ENCODE data around the gene UNC79.
"Not testable (repeated sequence)": the region's sequence is repeated elsewhere in the genome, so short reads cannot be mapped to it uniquely, and the experiment has no call there.

Gene UNC79

DNA sequence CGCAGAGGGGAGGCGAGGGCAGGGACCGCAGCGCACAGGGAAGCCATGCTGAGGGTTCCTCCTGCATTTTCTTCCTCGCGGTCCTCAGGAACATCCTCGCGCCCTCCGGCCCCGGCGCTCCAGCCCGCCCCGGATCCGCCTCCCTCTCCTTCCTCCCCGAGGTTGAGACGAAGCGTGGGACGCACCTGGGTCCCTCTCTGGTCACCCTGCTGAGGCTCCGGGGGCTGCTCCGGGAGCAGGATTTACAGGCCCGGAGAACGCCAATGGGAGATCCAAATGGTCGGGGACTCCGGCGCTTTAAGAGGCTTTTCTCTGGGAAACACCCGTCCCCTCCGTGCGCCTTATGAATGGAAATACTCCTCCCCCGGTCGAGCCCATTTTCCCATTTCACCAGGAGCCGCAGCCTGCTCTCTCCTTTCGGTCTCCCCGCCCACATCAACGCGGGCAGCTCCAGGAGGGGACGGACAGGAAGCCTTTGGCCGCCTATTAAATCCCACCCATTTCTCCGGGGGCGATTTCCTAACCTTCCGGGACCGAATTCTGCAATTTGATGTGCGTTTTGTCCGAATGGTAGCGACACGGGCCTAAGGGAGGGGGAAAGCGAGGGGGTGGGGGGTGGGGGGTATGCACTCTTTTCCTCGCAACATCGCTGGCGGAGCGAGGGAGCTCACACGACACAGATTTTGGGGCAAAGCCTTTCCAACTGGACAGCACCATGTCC is at the start of gene UNC79:
UNC79 (plus strand) TSS at position 625 of the 721 bp plus-strand sequence; CDS start at position 716, 91 bp downstream.
- DNase-seq (ENCODE audit: low read depth) = peak; percentile 30
- H3K4me3 ChIP-seq (replicated peaks; ENCODE audit: low read depth, low read length) = peak within 1 kb of the TSS; percentile 37
- TF ChIP-seq, protein P1, sequence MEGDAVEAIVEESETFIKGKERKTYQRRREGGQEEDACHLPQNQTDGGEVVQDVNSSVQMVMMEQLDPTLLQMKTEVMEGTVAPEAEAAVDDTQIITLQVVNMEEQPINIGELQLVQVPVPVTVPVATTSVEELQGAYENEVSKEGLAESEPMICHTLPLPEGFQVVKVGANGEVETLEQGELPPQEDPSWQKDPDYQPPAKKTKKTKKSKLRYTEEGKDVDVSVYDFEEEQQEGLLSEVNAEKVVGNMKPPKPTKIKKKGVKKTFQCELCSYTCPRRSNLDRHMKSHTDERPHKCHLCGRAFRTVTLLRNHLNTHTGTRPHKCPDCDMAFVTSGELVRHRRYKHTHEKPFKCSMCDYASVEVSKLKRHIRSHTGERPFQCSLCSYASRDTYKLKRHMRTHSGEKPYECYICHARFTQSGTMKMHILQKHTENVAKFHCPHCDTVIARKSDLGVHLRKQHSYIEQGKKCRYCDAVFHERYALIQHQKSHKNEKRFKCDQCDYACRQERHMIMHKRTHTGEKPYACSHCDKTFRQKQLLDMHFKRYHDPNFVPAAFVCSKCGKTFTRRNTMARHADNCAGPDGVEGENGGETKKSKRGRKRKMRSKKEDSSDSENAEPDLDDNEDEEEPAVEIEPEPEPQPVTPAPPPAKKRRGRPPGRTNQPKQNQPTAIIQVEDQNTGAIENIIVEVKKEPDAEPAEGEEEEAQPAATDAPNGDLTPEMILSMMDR (IDR thresholded peaks at IDR 0.05; ENCODE audit: low read length, missing control alignments) = no peak

DNA sequence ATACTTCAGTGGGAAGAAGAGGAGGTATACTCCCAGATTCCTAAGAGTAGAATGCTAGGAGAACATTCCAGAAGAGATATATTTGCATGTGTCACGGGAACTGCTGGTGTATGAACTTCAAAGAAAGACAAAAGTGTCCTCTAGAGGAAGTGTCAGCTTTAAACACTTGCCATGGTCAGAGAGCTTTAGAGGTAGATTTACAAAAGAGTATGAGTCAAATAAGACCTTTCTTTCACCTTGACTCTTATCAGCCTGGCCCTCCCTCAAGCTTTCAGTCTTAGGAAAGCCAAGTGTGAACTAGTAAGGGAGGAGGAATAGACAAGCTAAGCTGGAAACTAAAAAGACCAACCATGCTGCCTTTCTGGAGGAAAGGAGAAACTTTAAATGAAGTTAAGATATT is 49.1 kb upstream of the UNC79 start:
- no peak for DNase-seq (ENCODE audit: low read depth)
- TF ChIP-seq, protein P1 (IDR thresholded peaks at IDR 0.05; ENCODE audit: low read length, missing control alignments) = no peak
- no peak overlapping the region for H3K4me3 ChIP-seq (replicated peaks; ENCODE audit: low read depth, low read length)

DNA sequence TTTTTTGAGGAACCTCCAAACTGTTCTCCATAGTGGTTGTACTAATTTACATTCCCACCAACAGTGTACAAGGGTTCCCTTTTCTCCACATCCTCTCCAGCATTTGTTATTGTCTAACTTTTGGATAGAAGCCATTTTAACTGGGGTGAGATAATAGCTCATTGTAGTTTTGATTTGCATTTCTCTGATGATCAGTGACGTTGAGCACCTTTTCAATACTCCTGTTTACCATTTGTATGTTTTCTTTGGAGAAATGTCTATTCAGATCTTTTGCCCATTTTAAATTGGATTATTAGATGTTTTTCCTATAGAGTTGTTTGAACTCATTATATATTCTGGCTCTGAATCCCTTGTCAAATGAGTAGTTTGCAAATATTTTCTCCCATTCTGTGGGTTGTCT is 46.5 kb upstream of the UNC79 start:
- not testable (repeated sequence) for DNase-seq (ENCODE audit: low read depth); H3K4me3 ChIP-seq (replicated peaks; ENCODE audit: low read depth, low read length)

DNA sequence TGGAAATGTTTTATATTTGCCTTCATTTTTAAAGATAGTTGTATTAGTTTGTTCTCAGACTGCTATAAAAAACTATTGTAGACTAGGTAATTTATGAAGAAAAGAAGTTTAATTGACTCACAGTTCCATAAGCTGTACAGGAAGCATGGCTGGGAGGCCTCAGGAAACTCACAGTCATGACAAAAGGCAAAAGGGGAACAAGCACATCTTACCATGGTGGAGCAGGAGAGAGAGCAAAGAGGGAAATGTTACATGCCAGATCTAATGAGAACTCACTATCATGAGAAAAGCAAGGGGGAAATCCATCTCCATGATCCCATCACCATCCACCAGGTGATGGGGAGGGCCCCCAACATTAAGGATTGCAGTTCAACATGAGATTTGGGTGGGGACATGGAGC is 35.5 kb upstream of the UNC79 start:
- no peak for DNase-seq (ENCODE audit: low read depth)
- H3K4me3 ChIP-seq (replicated peaks; ENCODE audit: low read depth, low read length) = no peak overlapping the region
- TF ChIP-seq, protein P1 (IDR thresholded peaks at IDR 0.05; ENCODE audit: low read length, missing control alignments) = no peak

DNA sequence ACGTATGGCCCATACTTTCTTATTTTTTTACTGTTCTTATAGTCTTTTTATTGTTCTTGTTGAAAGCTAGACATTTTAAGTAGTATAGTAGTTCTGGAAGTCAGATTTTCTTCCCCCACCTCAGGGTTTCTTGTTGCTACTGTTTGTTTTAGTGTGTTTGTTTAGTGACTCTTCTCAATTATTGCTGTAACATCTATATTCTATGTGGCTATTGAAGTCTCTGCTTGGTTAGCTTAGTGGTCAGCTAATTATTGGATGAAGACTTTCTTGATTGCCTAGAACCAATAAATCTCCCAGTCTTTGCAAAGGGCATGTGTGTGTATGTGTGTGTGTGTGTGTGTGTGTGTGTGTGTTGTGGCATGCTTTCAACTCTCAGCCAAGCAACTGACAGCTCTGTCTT is 34.3 kb upstream of the UNC79 start:
- H3K4me3 ChIP-seq (replicated peaks; ENCODE audit: low read depth, low read length) = no peak overlapping the region
- DNase-seq (ENCODE audit: low read depth) = no peak
- TF ChIP-seq, protein P1 (IDR thresholded peaks at IDR 0.05; ENCODE audit: low read length, missing control alignments) = no peak

DNA sequence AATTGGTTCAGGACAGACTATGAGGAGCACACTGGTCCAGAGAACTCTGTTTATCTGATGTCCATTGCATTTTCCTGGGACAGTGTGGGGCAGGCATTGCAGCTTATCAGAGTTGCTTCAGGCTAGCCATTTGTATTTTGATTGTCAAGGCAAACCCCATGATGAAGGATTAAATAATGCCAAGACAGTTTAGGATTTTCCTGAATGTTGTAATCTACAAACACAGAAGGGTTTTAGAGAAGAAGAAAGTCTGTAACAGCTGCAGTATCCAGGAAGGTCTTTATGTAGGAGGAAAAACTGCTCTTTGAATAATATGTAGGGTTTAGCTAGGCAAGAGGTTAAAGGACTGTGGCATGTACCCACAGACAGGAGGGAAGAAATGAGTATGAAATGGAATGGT is 32.2 kb upstream of the UNC79 start:
- TF ChIP-seq, protein P1 (IDR thresholded peaks at IDR 0.05; ENCODE audit: low read length, missing control alignments) = no peak
- DNase-seq (ENCODE audit: low read depth) = no peak
- H3K4me3 ChIP-seq (replicated peaks; ENCODE audit: low read depth, low read length) = no peak overlapping the region

DNA sequence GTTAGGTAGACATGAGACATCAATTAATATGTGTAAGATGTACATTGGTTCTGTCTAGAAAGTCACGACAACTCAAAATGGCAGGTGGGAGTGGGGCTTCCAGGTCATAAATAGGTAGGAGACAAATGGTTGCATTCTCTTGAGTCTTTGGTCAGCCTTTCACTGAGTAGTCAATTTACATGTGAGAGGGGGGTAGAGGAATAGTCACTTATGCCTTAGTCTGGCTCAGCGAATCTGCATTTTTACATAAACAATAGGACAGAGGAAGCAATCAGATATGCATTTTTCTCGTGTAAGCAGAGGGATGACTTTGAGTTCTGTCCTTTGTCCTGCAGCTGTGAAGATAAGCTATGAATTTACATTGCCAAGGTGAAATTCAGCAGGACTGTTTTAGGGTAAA is 27.8 kb upstream of the UNC79 start:
- no peak overlapping the region for H3K4me3 ChIP-seq (replicated peaks; ENCODE audit: low read depth, low read length)
- TF ChIP-seq, protein P1 (IDR thresholded peaks at IDR 0.05; ENCODE audit: low read length, missing control alignments) = no peak
- no peak for DNase-seq (ENCODE audit: low read depth)
